ENCODE measurements around the gene CEP128. TPM values are rescaled to one million over a fixed set of nuclear protein-coding genes. Genes with fewer than 3 reads are reported as not detected.

CEP128 gene
- polyA plus RNA-seq, 1 donor (not counting 4 experiments of a cell fraction or from before 2014, with no cell fraction given), result 2.6 TPM

- Histone ChIP-seq H3K4me2 (ENCODE audit: control insufficient read depth, extremely low read depth, insufficient read depth, low read depth, low read length) (no peak overlapping the region), H3K4me3 (ENCODE audit: control insufficient read depth in 2 of 3, extremely low read depth in 1 of 3, insufficient read depth in 2 of 3, low read depth in 1 of 3, low read length in 3 of 3) (no peak overlapping the region), H3K79me2 (ENCODE audit: control insufficient read depth, insufficient read depth, low read length) (no peaks in the 10 kb centered on the region), H3K27ac (ENCODE audit: control insufficient read depth, insufficient read depth, low read length) (no peak overlapping the region), H3K9me3 (ENCODE audit: control insufficient read depth, low read depth, low read length) (no peaks in the 10 kb centered on the region), H3K36me3 (ENCODE audit: control insufficient read depth in 2 of 2, extremely low read depth in 1 of 2, insufficient read depth in 2 of 2, low read length in 2 of 2) (no peaks in the 10 kb centered on the region), H2AFZ (ENCODE audit: control insufficient read depth, low read length) (no peak overlapping the region), H3K27me3 (ENCODE audit: control insufficient read depth, extremely low read depth, insufficient read depth, low read length) (no peaks in the 10 kb centered on the region), H3K9ac (ENCODE audit: control insufficient read depth, extremely low read depth, insufficient read depth, low read length) (no peak overlapping the region), H3K9me1 (ENCODE audit: control insufficient read depth, extremely low read depth, insufficient read depth, low read length) (no peaks in the 10 kb centered on the region), H3K4me1 (ENCODE audit: control insufficient read depth, extremely low read depth, insufficient read depth, low read length) (no peaks in the 10 kb centered on the region), H4K20me1 (ENCODE audit: control insufficient read depth, extremely low read depth, insufficient read depth, low read length) (no peaks in the 10 kb centered on the region)
- DNase-seq (ENCODE audit: low read depth, low spot score), result no peak
- dilution Hi-C loops (cut with MboI; ENCODE audit: extremely low pct_ligation_motif_present, low sequenced_read_pairs), result no loop called here
- TF ChIP-seq EZH2 (IDR thresholded peaks at IDR 0.05; ENCODE audit: low read length), result no peak
- TF ChIP-seq, protein P1, sequence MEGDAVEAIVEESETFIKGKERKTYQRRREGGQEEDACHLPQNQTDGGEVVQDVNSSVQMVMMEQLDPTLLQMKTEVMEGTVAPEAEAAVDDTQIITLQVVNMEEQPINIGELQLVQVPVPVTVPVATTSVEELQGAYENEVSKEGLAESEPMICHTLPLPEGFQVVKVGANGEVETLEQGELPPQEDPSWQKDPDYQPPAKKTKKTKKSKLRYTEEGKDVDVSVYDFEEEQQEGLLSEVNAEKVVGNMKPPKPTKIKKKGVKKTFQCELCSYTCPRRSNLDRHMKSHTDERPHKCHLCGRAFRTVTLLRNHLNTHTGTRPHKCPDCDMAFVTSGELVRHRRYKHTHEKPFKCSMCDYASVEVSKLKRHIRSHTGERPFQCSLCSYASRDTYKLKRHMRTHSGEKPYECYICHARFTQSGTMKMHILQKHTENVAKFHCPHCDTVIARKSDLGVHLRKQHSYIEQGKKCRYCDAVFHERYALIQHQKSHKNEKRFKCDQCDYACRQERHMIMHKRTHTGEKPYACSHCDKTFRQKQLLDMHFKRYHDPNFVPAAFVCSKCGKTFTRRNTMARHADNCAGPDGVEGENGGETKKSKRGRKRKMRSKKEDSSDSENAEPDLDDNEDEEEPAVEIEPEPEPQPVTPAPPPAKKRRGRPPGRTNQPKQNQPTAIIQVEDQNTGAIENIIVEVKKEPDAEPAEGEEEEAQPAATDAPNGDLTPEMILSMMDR (optimal IDR thresholded peaks at IDR 0.05 in 1 of 3, IDR thresholded peaks at IDR 0.05 in 1 of 3, conservative IDR thresholded peaks at IDR 0.05 in 1 of 3; ENCODE audit: extremely low read depth in 1 of 3, insufficient read depth in 2 of 3, low read length in 3 of 3), result no peak
- FAIRE-seq, result no peak
Observed at GRCh38 chr14:80627745-80628144, 313.8 kb downstream of the CEP128 start.

- Histone ChIP-seq H3K9me1 (ENCODE audit: control insufficient read depth, extremely low read depth, insufficient read depth, low read length) (no peaks in the 10 kb centered on the region), H3K9me3 (ENCODE audit: control insufficient read depth, low read depth, low read length) (no peaks in the 10 kb centered on the region), H4K20me1 (ENCODE audit: control insufficient read depth, extremely low read depth, insufficient read depth, low read length) (no peaks in the 10 kb centered on the region), H3K36me3 (ENCODE audit: control insufficient read depth in 2 of 2, extremely low read depth in 1 of 2, insufficient read depth in 2 of 2, low read length in 2 of 2) (no peaks in the 10 kb centered on the region), H3K4me1 (ENCODE audit: control insufficient read depth, extremely low read depth, insufficient read depth, low read length) (peaks cover 4% of the 10 kb centered on the region), H3K27me3 (ENCODE audit: control insufficient read depth, extremely low read depth, insufficient read depth, low read length) (no peaks in the 10 kb centered on the region), H3K4me2 (ENCODE audit: control insufficient read depth, extremely low read depth, insufficient read depth, low read depth, low read length) (no peak overlapping the region), H3K79me2 (ENCODE audit: control insufficient read depth, insufficient read depth, low read length) (no peaks in the 10 kb centered on the region), H3K27ac (ENCODE audit: control insufficient read depth, insufficient read depth, low read length) (no peak overlapping the region), H3K4me3 (ENCODE audit: control insufficient read depth in 2 of 3, extremely low read depth in 1 of 3, insufficient read depth in 2 of 3, low read depth in 1 of 3, low read length in 3 of 3) (no peak overlapping the region), H2AFZ (ENCODE audit: control insufficient read depth, low read length) (no peak overlapping the region), H3K9ac (ENCODE audit: control insufficient read depth, extremely low read depth, insufficient read depth, low read length) (no peak overlapping the region)
- TF ChIP-seq, protein P1 (optimal IDR thresholded peaks at IDR 0.05 in 1 of 3, IDR thresholded peaks at IDR 0.05 in 1 of 3, conservative IDR thresholded peaks at IDR 0.05 in 1 of 3; ENCODE audit: extremely low read depth in 1 of 3, insufficient read depth in 2 of 3, low read length in 3 of 3), result no peak
- no peak for TF ChIP-seq EZH2 (IDR thresholded peaks at IDR 0.05; ENCODE audit: low read length)
- dilution Hi-C loops (cut with MboI; ENCODE audit: extremely low pct_ligation_motif_present, low sequenced_read_pairs), result no loop called here
- no peak for DNase-seq (ENCODE audit: low read depth, low spot score)
- no peak for FAIRE-seq
Observed at GRCh38 chr14:80624581-80624980, 317.0 kb downstream of the CEP128 start.
